ENCODE measurements around the gene VKORC1. TPM values are rescaled to one million over a fixed set of nuclear protein-coding genes. Genes with fewer than 3 reads are reported as not detected.

The VKORC1 gene
- total and polyA plus RNA-seq, 7 experiments from 2014 or later = 29.5 to 93.0 (median 44.2) TPM

- Mint-ChIP-seq H3K27me3 (no peaks in the 10 kb centered on the region), H3K36me3 (peaks cover 0 to 12% (median 3%) of the 10 kb centered on the region in 5 donors), H3K4me1 (peaks cover 30 to 49% (median 34%) of the 10 kb centered on the region in 7 donors), H3K27ac (peak overlapping the region; percentile 75 to 98 (median 90)), H3K9me3 (peaks cover 0 to 1% (median 0%) of the 10 kb centered on the region in 11 donors), H3K4me3 (peak overlapping the region; percentile 85 to 99 (median 96))
- no peak for ATAC-seq
- Histone ChIP-seq H3K27ac (ENCODE audit: low read depth, low read length) (peak overlapping the region; percentile 91), H3K4me3 (ENCODE audit: low read length) (peak overlapping the region; percentile 89), H3K36me3 (ENCODE audit: control insufficient read depth in 2 of 3, insufficient read depth in 3 of 3, low read length in 3 of 3) (peaks cover 0 to 23% (median 4%) of the 10 kb centered on the region in 3 experiments), H3K9me3 (ENCODE audit: control insufficient read depth in 2 of 3, low read length in 3 of 3) (no peaks in the 10 kb centered on the region), H3K27me3 (ENCODE audit: control insufficient read depth in 2 of 2, insufficient read depth in 2 of 2, low read length in 2 of 2) (no peaks in the 10 kb centered on the region), H3K4me1 (ENCODE audit: control insufficient read depth in 2 of 2, insufficient read depth in 2 of 2, low read length in 2 of 2) (peaks cover 9 to 18% of the 10 kb centered on the region in 2 donors)
- ChIA-PET CTCF (interaction anchor here (0.6 to 1.9 kb wide), 2 partner anchors 47 to 70 kb away, joined by 3 to 10 read pairs; no protein-coding TSS in a partner anchor), POLR2A (interaction anchor here (0.9 to 3.9 kb wide), 9 partner anchors 13 to 170 kb away, joined by 3 to 49 read pairs (median 23); partner anchors contain the start of genes FUS, KAT8, SETD1A and STX4)
- intact Hi-C loops (cut with micrococcal nuclease) = loop anchor here (2.0 to 5.0 kb wide), 3 partner anchors 260 to 640 kb away; partner anchors contain the start of gene PRR14 (in 1 of the 2)
- DNase-seq = peak in 5 of 9 donors; percentile 11 to 37 (median 18)
Observed at GRCh38 chr16:31072540-31073141, 22.0 kb downstream of the VKORC1 start.

DNA sequence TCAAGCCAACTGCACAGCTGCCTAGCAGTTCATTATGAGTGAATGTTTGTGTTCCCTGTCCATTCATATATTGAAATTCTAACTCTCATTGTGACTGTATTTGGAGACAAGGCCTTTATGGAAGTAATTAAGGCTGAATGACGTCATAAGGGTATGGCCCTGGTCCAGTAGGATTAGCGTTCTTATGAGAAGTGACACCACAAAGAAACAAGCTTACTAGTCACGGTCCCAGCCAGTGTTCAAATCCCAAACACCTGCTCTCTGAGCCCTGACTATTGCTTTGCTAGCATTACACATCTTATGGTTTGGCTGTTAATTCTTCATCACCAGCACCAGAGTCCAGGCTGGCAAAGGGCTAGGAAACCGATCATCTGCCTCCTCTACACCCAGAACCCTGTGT, 22.7 kb downstream of the VKORC1 start:
- peaks cover 0 to 8% (median 0%) of the 10 kb centered on the region in 5 donors for H3K36me3 Mint-ChIP-seq
- H3K27me3 Mint-ChIP-seq = no peaks in the 10 kb centered on the region
- H3K4me3 Mint-ChIP-seq = peak overlapping the region; percentile 85 to 99 (median 96)
- intact Hi-C loops (cut with micrococcal nuclease) = loop anchor here (2.0 to 5.0 kb wide), 3 partner anchors 260 to 640 kb away; partner anchors contain the start of gene PRR14 (in 1 of the 2)
- Histone ChIP-seq H3K4me3 (ENCODE audit: low read length) (peak overlapping the region; percentile 89), H3K27me3 (ENCODE audit: control insufficient read depth in 2 of 2, insufficient read depth in 2 of 2, low read length in 2 of 2) (no peaks in the 10 kb centered on the region), H3K4me1 (ENCODE audit: control insufficient read depth in 2 of 2, insufficient read depth in 2 of 2, low read length in 2 of 2) (peaks cover 9 to 18% of the 10 kb centered on the region in 2 donors), H3K27ac (ENCODE audit: low read depth, low read length) (peak overlapping the region; percentile 91), H3K36me3 (ENCODE audit: control insufficient read depth in 2 of 3, insufficient read depth in 3 of 3, low read length in 3 of 3) (peaks cover 0 to 15% (median 0%) of the 10 kb centered on the region in 3 experiments), H3K9me3 (ENCODE audit: control insufficient read depth in 2 of 3, low read length in 3 of 3) (no peaks in the 10 kb centered on the region)
- DNase-seq = no peak
- POLR2A ChIA-PET = interaction anchor here (0.8 to 2.7 kb wide), 2 partner anchors 33 to 37 kb away, joined by 3 to 29 read pairs; partner anchors contain the start of gene STX4
- CTCF ChIA-PET = interaction anchor here (0.6 kb wide), 1 partner anchor 132 kb away, joined by 5 read pairs; no protein-coding TSS in a partner anchor
- H3K9me3 Mint-ChIP-seq = peaks cover 0 to 1% (median 0%) of the 10 kb centered on the region in 11 donors
- H3K4me1 Mint-ChIP-seq = peaks cover 31 to 53% (median 35%) of the 10 kb centered on the region in 7 donors
- ATAC-seq = no peak
- peak overlapping the region; percentile 75 to 98 (median 90) for H3K27ac Mint-ChIP-seq

- H3K36me3 ChIP-seq (ENCODE audit: control insufficient read depth in 2 of 3, insufficient read depth in 3 of 3, low read length in 3 of 3) = no peaks in the 10 kb centered on the region
- H3K27ac ChIP-seq (ENCODE audit: low read depth, low read length) = no peak overlapping the region
- no peak overlapping the region for H3K4me3 Mint-ChIP-seq
- POLR2A ChIA-PET = interaction anchor here (1.2 kb wide), 1 partner anchor 75 kb away, joined by 4 read pairs; no protein-coding TSS in a partner anchor
- no peaks in the 10 kb centered on the region for H3K9me3 ChIP-seq (ENCODE audit: control insufficient read depth in 2 of 3, low read length in 3 of 3)
- H3K36me3 Mint-ChIP-seq = peaks cover 0 to 13% (median 4%) of the 10 kb centered on the region in 5 donors
- no peak overlapping the region for H3K4me3 ChIP-seq (ENCODE audit: low read length)
- CTCF ChIA-PET = no interaction called here
- H3K27ac Mint-ChIP-seq = peak overlapping the region in 2 of 9 donors; percentile 31 to 73
- H3K4me1 ChIP-seq (ENCODE audit: control insufficient read depth in 2 of 2, insufficient read depth in 2 of 2, low read length in 2 of 2) = peaks cover 24 to 41% of the 10 kb centered on the region in 2 donors
- H3K9me3 Mint-ChIP-seq = peaks cover 0 to 1% (median 0%) of the 10 kb centered on the region in 11 donors
- intact Hi-C loops (cut with micrococcal nuclease) = loop anchor here in 1 of 2 donors (2.0 kb wide), 1 partner anchor 17 kb away; no protein-coding TSS in a partner anchor
- H3K4me1 Mint-ChIP-seq = peaks cover 38 to 63% (median 51%) of the 10 kb centered on the region in 7 donors
- no peaks in the 10 kb centered on the region for H3K27me3 Mint-ChIP-seq
- no peaks in the 10 kb centered on the region for H3K27me3 ChIP-seq (ENCODE audit: control insufficient read depth in 2 of 2, insufficient read depth in 2 of 2, low read length in 2 of 2)
- ATAC-seq (no peak), DNase-seq (no peak)
Observed at GRCh38 chr16:31067342-31067741, 27.3 kb downstream of the VKORC1 start.

- ChIA-PET CTCF (interaction anchor here (0.7 kb wide), 1 partner anchor 96 kb away, joined by 3 read pairs; no protein-coding TSS in a partner anchor), POLR2A (interaction anchor here (1.2 kb wide), 1 partner anchor 9 kb away, joined by 5 read pairs; the partner anchor contains the start of gene ZNF668)
- Mint-ChIP-seq H3K36me3 (peaks cover 0 to 19% (median 4%) of the 10 kb centered on the region in 5 donors), H3K27ac (peak overlapping the region in 8 of 9 donors; percentile 12 to 83 (median 70)), H3K4me1 (peaks cover 30 to 58% (median 41%) of the 10 kb centered on the region in 7 donors), H3K4me3 (peak overlapping the region; percentile 30 to 82 (median 74)), H3K27me3 (no peaks in the 10 kb centered on the region), H3K9me3 (peaks cover 0 to 1% (median 0%) of the 10 kb centered on the region in 11 donors)
- H3K27me3 ChIP-seq (ENCODE audit: control insufficient read depth in 2 of 2, insufficient read depth in 2 of 2, low read length in 2 of 2) = no peaks in the 10 kb centered on the region
- ATAC-seq (no peak), DNase-seq (no peak)
- H3K36me3 ChIP-seq (ENCODE audit: control insufficient read depth in 2 of 3, insufficient read depth in 3 of 3, low read length in 3 of 3) = peaks cover 0 to 23% (median 0%) of the 10 kb centered on the region in 3 experiments
- intact Hi-C loops (cut with micrococcal nuclease) = no loop called here
- no peaks in the 10 kb centered on the region for H3K9me3 ChIP-seq (ENCODE audit: control insufficient read depth in 2 of 3, low read length in 3 of 3)
- peaks cover 19 to 44% of the 10 kb centered on the region in 2 donors for H3K4me1 ChIP-seq (ENCODE audit: control insufficient read depth in 2 of 2, insufficient read depth in 2 of 2, low read length in 2 of 2)
- H3K4me3 ChIP-seq (ENCODE audit: low read length) = peak overlapping the region; percentile 44
- H3K27ac ChIP-seq (ENCODE audit: low read depth, low read length) = no peak overlapping the region
Observed at GRCh38 chr16:31064882-31065461, 29.6 kb downstream of the VKORC1 start.

- peak overlapping the region; percentile 44 for H3K4me3 ChIP-seq (ENCODE audit: low read length)
- Mint-ChIP-seq H3K36me3 (peaks cover 0 to 19% (median 4%) of the 10 kb centered on the region in 5 donors), H3K27me3 (no peaks in the 10 kb centered on the region), H3K4me3 (peak overlapping the region; percentile 30 to 82 (median 74)), H3K27ac (peak overlapping the region; percentile 12 to 83 (median 72)), H3K4me1 (peaks cover 24 to 53% (median 40%) of the 10 kb centered on the region in 7 donors), H3K9me3 (peaks cover 0 to 1% (median 0%) of the 10 kb centered on the region in 11 donors)
- CTCF ChIA-PET = no interaction called here
- no peaks in the 10 kb centered on the region for H3K9me3 ChIP-seq (ENCODE audit: control insufficient read depth in 2 of 3, low read length in 3 of 3)
- peak overlapping the region; percentile 28 for H3K27ac ChIP-seq (ENCODE audit: low read depth, low read length)
- H3K4me1 ChIP-seq (ENCODE audit: control insufficient read depth in 2 of 2, insufficient read depth in 2 of 2, low read length in 2 of 2) = peaks cover 19 to 44% of the 10 kb centered on the region in 2 donors
- no peaks in the 10 kb centered on the region for H3K27me3 ChIP-seq (ENCODE audit: control insufficient read depth in 2 of 2, insufficient read depth in 2 of 2, low read length in 2 of 2)
- ATAC-seq (peak; percentile 75), DNase-seq (peak in 2 of 9 donors; percentile 7 to 11)
- POLR2A ChIA-PET = interaction anchor here (0.6 to 1.6 kb wide), 3 partner anchors 10 to 15 kb away, joined by 3 to 8 read pairs (median 5); partner anchors contain the start of genes ZNF646 and ZNF668
- H3K36me3 ChIP-seq (ENCODE audit: control insufficient read depth in 2 of 3, insufficient read depth in 3 of 3, low read length in 3 of 3) = peaks cover 0 to 23% (median 0%) of the 10 kb centered on the region in 3 experiments
- intact Hi-C loops (cut with micrococcal nuclease) = no loop called here
Observed at GRCh38 chr16:31063843-31064611, 30.6 kb downstream of the VKORC1 start.

All from naive thymus-derived CD4-positive, alpha-beta T cell (primary cell).